ENCODE results near the gene ACTR2.
"Not testable (repeated sequence)": the region's sequence is repeated elsewhere in the genome, so short reads cannot be mapped to it uniquely, and the experiment has no call there.

The ACTR2 gene

DNA sequence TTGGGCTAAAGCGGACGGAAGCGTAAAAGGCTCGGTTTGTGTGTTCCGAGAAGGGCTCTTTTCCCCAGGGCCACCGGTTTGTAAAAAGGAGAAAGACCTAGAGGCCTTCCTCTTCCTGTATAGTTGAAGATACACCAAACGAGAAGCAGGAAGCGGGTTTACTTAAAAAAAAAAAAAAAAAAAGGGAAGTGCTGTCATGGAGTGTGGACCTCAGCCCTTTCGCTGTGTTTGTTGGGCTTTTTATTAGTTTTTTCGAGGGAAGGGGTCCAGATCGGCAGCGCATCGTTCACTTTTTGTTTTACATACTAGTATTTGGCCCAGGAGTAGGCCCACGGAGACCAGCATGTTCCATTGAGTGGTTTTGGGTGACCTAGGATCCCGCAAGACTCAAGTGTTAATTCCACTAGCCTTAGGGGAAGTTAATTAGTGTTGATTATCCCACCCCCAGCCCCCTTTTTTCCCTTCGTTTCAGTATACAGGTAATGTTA is 676 bp downstream of the ACTR2 start:
- peak; percentile 26 for DNase-seq (ENCODE audit: low spot score)

- peak; percentile 36 for DNase-seq (ENCODE audit: low spot score)
Observed at GRCh38 chr2:65231121-65231520, 3.5 kb downstream of the ACTR2 start.

DNA sequence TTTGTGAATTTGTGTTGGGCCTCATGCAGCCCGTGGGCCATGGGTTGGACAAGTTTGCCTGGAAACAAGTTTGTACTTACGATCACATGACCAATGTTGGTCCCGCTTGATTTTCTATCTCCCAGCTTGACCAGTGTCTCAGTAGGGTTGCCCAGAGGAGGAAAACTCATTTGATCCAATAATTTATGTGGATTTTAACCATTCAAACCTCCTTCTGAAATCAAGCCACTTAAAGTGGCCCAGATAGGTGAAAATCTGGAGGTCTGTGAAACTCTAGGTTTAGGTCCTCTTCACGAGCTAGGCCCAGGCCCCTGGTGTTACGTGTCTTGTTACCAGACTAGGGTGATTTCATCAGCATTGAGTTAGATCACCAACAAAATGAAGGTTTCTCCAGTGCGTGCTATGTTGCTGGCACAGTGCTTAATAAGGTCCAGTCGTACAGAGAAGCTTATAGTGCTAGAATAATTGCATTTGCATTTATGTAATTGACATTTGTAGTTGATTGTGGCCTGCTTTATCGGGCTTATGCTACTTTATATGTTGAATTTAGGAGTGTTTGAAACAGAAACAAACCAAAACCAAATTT is 4.4 kb downstream of the ACTR2 start:
- DNase-seq (ENCODE audit: low spot score): peak; percentile 43

- peak; percentile 50 for DNase-seq (ENCODE audit: low spot score)
Observed at GRCh38 chr2:65232636-65233035, 5.0 kb downstream of the ACTR2 start.

DNA sequence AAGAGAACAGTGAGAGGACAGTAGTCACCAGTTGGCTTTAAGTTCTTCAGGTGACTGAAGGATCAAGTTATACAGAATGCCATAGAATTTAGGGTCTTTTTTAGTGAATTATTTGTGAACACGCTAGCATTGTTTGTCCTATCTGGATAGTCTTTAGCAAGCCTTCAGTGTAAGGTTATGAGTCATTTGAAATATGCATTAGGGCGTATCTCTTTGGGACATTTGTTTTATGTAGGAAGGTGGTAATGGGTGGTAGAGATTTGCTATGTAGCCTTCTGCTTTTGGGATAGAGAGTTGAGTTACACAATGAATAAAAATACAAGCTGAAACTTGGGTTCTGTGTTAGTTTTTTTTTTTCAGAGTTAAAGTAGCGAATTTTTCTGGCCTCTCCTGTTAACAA is 13.0 kb downstream of the ACTR2 start:
- DNase-seq (ENCODE audit: low spot score): no peak

GRCh38 chr2:65244452-65244851 is 16.8 kb downstream of the ACTR2 start:
- not testable (repeated sequence) for DNase-seq (ENCODE audit: low spot score)

- no peak for DNase-seq (ENCODE audit: low spot score)
Observed at GRCh38 chr2:65252640-65253039, 25.0 kb downstream of the ACTR2 start.

DNA sequence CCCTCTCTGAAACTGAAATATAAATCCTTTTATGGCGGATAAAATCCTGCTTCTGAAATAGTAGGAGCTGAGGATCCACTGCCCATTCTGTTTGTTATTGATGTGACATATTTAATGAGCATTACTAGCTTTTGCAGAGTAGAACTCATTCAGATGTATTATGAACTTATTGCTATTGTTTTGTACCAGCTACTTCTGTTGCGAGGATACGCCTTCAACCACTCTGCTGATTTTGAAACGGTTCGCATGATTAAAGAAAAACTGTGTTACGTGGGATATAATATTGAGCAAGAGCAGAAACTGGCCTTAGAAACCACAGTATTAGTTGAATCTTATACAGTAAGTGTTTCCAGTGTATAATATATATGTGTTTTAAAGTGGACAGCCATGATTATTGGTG is 27.7 kb downstream of the ACTR2 start:
- no peak for DNase-seq (ENCODE audit: low spot score)

DNA sequence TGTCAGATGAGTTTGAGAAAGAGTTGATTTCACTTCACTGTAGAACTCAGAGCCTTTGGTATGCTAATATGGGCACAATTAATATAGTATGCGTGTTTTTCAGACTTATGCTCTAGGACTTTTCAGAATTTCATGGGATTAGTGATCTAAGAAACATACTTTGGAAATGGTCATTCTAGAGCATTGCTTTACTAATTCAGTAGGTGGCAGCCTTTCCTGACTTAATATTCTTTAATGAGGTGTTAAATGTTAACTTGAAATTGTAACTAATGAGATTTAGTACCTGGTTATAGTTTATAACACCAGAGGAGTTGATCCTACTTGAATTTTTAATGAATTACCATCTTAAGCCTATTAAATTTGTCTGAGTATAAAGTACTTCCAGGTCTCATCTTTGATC is 28.4 kb downstream of the ACTR2 start:
- DNase-seq (ENCODE audit: low spot score): no peak

DNA sequence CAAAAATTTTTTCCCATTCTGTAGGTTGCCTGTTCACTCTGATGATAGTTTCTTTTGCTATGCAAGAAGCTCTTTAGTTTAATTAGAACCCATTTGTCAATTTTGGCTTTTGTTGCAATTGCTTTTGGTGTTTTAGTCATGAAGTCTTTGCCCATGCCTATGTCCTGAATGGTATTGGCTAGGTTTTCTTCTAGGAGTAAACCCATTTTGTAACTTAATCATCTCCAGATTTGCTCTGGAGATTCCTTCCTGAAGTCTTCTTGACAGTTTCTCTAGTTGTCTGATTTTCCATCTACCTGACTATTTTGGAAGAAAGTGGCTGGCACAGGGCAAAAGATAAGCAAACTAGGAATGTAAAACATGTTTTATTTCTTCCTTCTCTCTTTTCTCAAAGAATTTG is 30.2 kb downstream of the ACTR2 start:
- DNase-seq (ENCODE audit: low spot score): not testable (repeated sequence)

GRCh38 chr2:65261676-65262075 is 34.0 kb downstream of the ACTR2 start:
- no peak for DNase-seq (ENCODE audit: low spot score)

DNA sequence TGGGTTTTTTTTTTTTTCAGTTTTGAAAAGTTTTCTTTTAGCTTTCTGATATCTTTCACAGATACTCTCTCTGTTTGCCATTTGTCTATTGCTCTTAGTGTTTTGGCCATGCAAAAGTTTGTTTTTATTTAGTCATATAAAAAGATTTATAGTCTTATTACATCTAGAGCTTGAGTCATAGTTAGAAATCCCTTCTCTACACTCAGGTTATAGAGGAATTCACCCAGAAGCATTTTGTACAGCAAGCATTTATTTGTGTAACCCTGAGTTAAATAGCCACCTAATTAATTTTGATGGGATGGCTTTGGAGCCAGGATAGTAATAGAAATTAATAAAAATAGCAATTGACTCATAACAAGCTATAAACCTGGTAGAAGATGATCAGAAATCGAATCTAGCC is 35.6 kb downstream of the ACTR2 start:
- DNase-seq (ENCODE audit: low spot score): no peak

- no peak for DNase-seq (ENCODE audit: low spot score)
Observed at GRCh38 chr2:65263986-65264385, 36.4 kb downstream of the ACTR2 start.

GRCh38 chr2:65264821-65265670 is 37.4 kb downstream of the ACTR2 start:
- peak; percentile 62 for DNase-seq (ENCODE audit: low spot score)

- no peak for DNase-seq (ENCODE audit: low spot score)
Observed at GRCh38 chr2:65265671-65266045, 38.0 kb downstream of the ACTR2 start.

DNA sequence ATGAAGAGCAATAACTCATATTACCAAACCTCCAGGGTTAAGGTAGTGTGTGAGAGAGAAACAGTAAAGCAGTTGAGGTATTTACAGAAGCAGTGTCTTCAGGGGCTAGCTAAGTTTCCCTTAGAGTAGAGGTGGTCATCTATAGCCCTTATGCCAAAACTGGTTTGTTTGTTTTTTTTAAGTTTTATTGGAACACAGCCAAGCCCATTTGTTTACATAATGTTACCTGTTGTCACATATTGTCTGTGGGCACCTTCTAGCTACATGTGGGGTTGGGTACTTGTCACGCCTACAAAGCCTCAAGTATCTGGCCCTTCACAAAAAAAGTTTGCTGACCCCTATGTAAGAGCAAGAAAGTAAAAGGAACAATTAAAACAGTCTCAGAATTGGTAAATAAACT is 39.4 kb downstream of the ACTR2 start:
- DNase-seq (ENCODE audit: low spot score): no peak

GRCh38 chr2:65268957-65269356 is 41.3 kb downstream of the ACTR2 start:
- DNase-seq (ENCODE audit: low spot score): no peak

GRCh38 chr2:65273344-65273743 is 45.7 kb downstream of the ACTR2 start:
- DNase-seq (ENCODE audit: low spot score): no peak

- no peak for DNase-seq (ENCODE audit: low spot score)
Observed at GRCh38 chr2:65275141-65275915, 47.7 kb downstream of the ACTR2 start.

- no peak for DNase-seq (ENCODE audit: low spot score)
Observed at GRCh38 chr2:65276609-65277008, 49.0 kb downstream of the ACTR2 start.

DNA sequence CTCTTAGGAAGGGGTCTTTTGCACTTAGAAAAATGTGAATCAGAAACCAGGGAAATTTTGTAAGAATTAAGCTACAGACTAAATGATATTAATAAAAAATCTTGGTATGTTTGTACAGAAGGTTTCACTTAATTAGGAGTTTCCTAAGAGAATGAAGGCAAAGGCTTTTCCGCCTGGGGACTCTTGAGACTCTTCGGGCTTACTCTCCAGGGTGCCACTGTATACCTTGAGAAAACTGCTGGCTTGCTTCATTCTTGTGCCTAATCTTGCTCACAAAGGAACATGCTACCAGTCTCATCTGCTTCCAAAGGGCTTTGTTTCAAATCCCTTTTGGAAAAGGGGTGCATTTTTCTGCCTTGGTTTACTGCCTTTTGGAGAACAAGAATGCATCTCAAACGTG is 49.5 kb downstream of the ACTR2 start:
- DNase-seq (ENCODE audit: low spot score): no peak

- DNase-seq (ENCODE audit: low spot score): no peak
Observed at GRCh38 chr2:65277791-65278483, 50.3 kb downstream of the ACTR2 start.
